Measurements from ENCODE around the gene CNTNAP2. TPM values are rescaled to one million over a fixed set of nuclear protein-coding genes. Genes with fewer than 3 reads are reported as not detected.

Gene CNTNAP2
- total and polyA plus RNA-seq, 2 of the 4 experiments (the other 2 are of a cell fraction), result not detected

GRCh38 chr7:146735992-146736391, 619.4 kb downstream of the CNTNAP2 start:
- Histone ChIP-seq H3K14ac (replicated peaks; ENCODE audit: low read depth, low read length) (no peak overlapping the region), H3K27ac (ENCODE audit: insufficient read depth, low read length) (no peak overlapping the region), H3K9ac (ENCODE audit: low read depth, low read length) (no peak overlapping the region), H4K5ac (ENCODE audit: low read depth, low read length) (no peak overlapping the region), H3K4ac (ENCODE audit: low read depth, low read length) (no peak overlapping the region), H3K4me3 (ENCODE audit: insufficient read depth, low read depth, low read length) (no peak overlapping the region), H2AK5ac (ENCODE audit: low read depth, low read length) (no peak overlapping the region), H3K4me1 (ENCODE audit: control insufficient read depth, insufficient read depth, low read length) (no peaks in the 10 kb centered on the region), H2BK20ac (ENCODE audit: low read depth, low read length) (no peak overlapping the region), H2BK120ac (ENCODE audit: low read depth, low read length) (no peak overlapping the region), H3K9me3 (ENCODE audit: control insufficient read depth, insufficient read depth, low read length) (peaks cover 8% of the 10 kb centered on the region; the same call in 1 of the 2 replicates), H4K91ac (ENCODE audit: insufficient read depth, low read depth, low read length) (no peak overlapping the region), H3K27me3 (ENCODE audit: control insufficient read depth, insufficient read depth, low read length) (no peaks in the 10 kb centered on the region), H2AFZ (replicated peaks; ENCODE audit: low read length, poor library complexity) (no peak overlapping the region), H4K8ac (ENCODE audit: low read depth in 2 of 2, low read length in 2 of 2) (no peak overlapping the region), H2BK15ac (ENCODE audit: low read depth, low read length) (no peak overlapping the region), H3K4me2 (ENCODE audit: low read depth, low read length) (no peak overlapping the region), H2AK9ac (replicated peaks; ENCODE audit: low read depth, low read length, poor library complexity) (no peak overlapping the region), H2BK5ac (ENCODE audit: low read depth, low read length, poor library complexity, severe bottlenecking) (no peak overlapping the region), H3K36me3 (ENCODE audit: control insufficient read depth, insufficient read depth, low read length) (no peaks in the 10 kb centered on the region), H3K56ac (ENCODE audit: extremely low read depth, insufficient read depth, low read length) (no peak overlapping the region), H3K9me1 (ENCODE audit: insufficient read depth, low read length) (no peaks in the 10 kb centered on the region), H3K79me1 (ENCODE audit: low read depth in 1 of 2, low read length in 2 of 2) (no peaks in the 10 kb centered on the region), H3K18ac (ENCODE audit: low read depth, low read length) (no peak overlapping the region), H3K23ac (ENCODE audit: low read depth, low read length) (no peak overlapping the region), H4K20me1 (ENCODE audit: insufficient read depth, low read length) (no peaks in the 10 kb centered on the region)
- WGBS, 2 experiments (ENCODE audit: extremely low coverage in 2 of 2, insufficient read length in 1 of 2), result no CpG with 5 or more reads among the region's 2 CpGs
- no peak for DNase-seq
- intact Hi-C loops (cut with micrococcal nuclease), result no loop called here
- ATAC-seq (ENCODE audit: low read depth), result no peak
- no TSS peak for BruUV-seq (replicated peaks)
- POLR2A ChIA-PET (ENCODE audit: unreplicated experiment), result no interaction called here
- no peak for TF ChIP-seq POLR2A (IDR thresholded peaks at IDR 0.05; ENCODE audit: low read depth, low read length)
- no peak for TF ChIP-seq MXI1 (IDR thresholded peaks at IDR 0.05; ENCODE audit: borderline replicate concordance, low read depth, low read length)
- no peak for TF ChIP-seq RAD21 (IDR thresholded peaks at IDR 0.05; ENCODE audit: low read length)
- no peak for TF ChIP-seq SMC3 (IDR thresholded peaks at IDR 0.05; ENCODE audit: low read depth, low read length)
- no peak for TF ChIP-seq CTCF (conservative IDR thresholded peaks at IDR 0.05; ENCODE audit: low read depth, low read length)
- TF ChIP-seq NFE2L2 (IDR thresholded peaks at IDR 0.05; ENCODE audit: low read depth, low read length), result no peak
- TF ChIP-seq CHD1 (IDR thresholded peaks at IDR 0.05; ENCODE audit: low read depth, low read length), result no peak
- no peak for TF ChIP-seq RCOR1 (IDR thresholded peaks at IDR 0.05; ENCODE audit: insufficient replicate concordance, low read length)
- TF ChIP-seq MAZ (IDR thresholded peaks at IDR 0.05; ENCODE audit: borderline replicate concordance, low read depth, low read length), result no peak
- no peak for TF ChIP-seq ELK1 (IDR thresholded peaks at IDR 0.05; ENCODE audit: borderline replicate concordance, low read depth, low read length)
- TF ChIP-seq BHLHE40 (IDR thresholded peaks at IDR 0.05; ENCODE audit: low read depth, low read length), result no peak
- no peak for TF ChIP-seq CEBPB (IDR thresholded peaks at IDR 0.05; ENCODE audit: low read depth, low read length)
- TF ChIP-seq FOS (IDR thresholded peaks at IDR 0.05; ENCODE audit: low read depth, low read length), result no peak
- TF ChIP-seq USF2 (IDR thresholded peaks at IDR 0.05; ENCODE audit: low read depth, low read length), result no peak
- in situ Hi-C loops (cut with MboI; ENCODE audit: low sequenced_read_pairs), result no loop called here
- CTCF ChIA-PET, result no interaction called here
- dilution Hi-C loops (cut with HindIII; ENCODE audit: low sequenced_read_pairs, unreplicated experiment), result no loop called here
